Fibroblast of mammary gland (primary cell): Measurements from ENCODE around the gene USP16.

Experiments
- DNase-seq: peaks from one replicate; pipeline ENCODE4 v3.0.0-alpha.2; 2010; ENCODE audit warnings: low read depth
- H3K4me3 ChIP-seq: 2 replicates; pipeline ENCODE4 v1.5.1; 2011; ENCODE audit warnings: low read depth, mild to moderate bottlenecking, low read length, moderate library complexity; ENCODE audit not compliant: control insufficient read depth
- CTCF ChIP-seq: conservative IDR thresholded peaks from 2 replicates; pipeline ENCODE4 v1.5.1; 2011; ENCODE audit warnings: low read depth, low read length, inconsistent platforms; ENCODE audit not compliant: control insufficient read depth, insufficient read depth

USP16 gene

DNA sequence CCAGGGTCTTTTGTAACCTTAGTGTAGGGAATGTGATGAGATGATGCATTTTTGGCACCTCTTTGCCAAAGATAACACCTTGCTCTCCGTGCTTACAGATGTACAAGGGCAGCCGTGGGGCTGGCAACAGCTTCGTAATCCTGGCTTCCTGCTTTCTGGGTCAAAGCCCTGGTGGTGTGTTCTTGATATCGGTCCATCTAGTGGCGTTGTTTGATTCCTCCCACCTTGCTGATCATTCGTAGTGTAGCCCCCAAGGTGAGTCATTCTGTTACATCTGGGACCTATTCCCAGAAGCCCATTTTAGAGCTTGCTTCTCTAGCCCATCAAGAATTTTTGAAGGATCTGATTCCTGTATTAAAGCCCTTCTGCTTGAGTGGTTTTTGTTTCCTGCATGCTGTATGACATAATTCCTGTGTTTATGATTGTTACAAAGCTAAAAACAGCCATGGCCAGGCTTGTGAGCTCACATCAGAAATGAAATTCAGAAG is 56.0 kb downstream of the USP16 start:
- no peak for TF ChIP-seq CTCF
- no peak overlapping the region for H3K4me3 ChIP-seq
- DNase-seq = peak; percentile 21

DNA sequence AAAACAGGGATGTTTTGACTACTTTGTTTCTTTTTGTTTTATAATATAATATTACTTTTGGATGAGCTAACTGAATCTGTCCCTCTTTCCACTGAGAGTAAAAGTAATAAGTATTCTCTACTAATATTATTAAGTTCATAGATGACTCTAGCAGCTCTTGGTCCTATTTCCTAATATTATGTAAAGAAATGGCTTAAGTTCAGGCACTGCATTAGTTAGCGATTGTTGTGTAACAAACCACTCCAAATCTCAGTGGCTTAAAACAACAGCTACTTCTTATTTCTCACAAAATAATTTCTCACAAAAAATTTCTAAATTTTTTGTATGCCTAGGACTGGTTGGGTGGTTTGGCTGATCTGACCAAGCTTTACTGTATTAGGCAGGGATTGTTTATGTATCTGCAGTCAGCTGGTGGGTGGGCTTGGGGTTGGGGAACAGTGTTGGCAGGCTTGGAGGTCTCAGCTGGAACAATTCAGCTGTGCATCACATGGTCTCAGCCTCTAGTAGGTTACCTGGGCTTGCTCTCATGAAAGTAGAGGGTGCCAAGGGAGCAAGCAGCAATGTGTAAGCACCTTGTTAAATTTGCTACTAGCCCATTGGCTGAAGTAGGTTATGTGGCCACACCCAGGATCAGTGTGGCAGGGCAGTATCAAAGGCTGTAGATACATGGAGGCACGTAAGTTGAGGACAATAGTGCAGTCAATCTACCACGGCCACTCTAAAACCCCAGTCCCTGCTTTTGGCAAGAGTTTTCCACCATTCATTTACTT is 57.8 kb downstream of the USP16 start:
- TF ChIP-seq CTCF = no peak
- no peak for DNase-seq
- H3K4me3 ChIP-seq = no peak overlapping the region

- no peak overlapping the region for H3K4me3 ChIP-seq
- no peak for DNase-seq
- no peak for TF ChIP-seq CTCF
Observed at GRCh38 chr21:29083306-29083705, 58.8 kb downstream of the USP16 start.

DNA sequence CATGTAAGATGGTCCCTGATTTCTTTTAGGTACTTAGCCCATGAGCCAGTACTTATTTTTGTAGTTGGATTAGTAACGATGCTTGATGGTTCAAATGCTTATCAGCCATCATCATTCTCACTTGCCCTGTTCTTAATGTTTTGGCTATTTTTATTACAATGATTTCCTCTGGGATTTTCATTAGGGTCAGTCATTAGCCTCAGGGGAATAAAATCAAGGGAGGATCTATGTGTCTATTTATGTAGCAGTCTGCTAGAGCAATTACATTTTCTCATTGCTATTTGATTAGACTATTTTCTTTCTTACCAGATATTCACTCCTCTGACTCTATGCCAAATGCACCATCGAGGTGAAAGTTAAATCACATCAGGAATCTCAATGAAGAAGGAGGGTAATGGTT is 59.9 kb downstream of the USP16 start:
- no peak for DNase-seq
- no peak overlapping the region for H3K4me3 ChIP-seq
- no peak for TF ChIP-seq CTCF

DNA sequence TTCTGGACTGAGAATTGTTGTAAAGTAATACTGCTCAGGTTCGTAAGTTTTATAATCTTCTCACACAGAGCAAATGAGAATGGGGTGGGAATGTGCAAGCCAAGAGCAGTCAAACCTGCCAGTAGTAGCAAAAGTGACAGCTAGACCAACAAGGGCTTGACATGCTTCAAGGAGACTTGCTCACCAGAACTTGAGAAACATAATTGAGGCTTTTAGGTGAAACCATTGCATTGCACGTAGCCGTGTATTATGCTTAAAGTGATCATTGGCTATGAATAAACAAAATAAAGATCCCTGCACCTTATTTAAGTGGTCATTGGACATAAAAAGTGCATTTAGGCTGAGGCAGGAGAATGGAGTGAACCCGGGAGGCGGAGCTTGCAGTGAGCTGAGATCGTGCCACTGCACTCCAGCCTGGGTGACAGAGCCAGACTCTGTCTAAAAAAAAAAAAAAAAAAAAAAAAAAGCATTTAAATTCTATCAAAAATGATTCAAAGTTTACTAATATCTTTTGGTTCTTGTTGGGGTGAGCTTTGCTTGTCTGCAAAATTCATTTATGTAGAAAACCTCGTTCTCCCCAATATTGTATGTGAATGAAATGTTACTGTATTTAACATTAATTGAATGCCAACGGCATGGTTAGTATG is 60.8 kb downstream of the USP16 start:
- no peak overlapping the region for H3K4me3 ChIP-seq
- no peak for TF ChIP-seq CTCF
- DNase-seq = no peak

- H3K4me3 ChIP-seq = no peak overlapping the region
- no peak for TF ChIP-seq CTCF
- DNase-seq = peak; percentile 90
Observed at GRCh38 chr21:29091033-29091432, 66.6 kb downstream of the USP16 start.
